GM12865 (cell line): ENCODE results near the gene DYSF.

Experiments used
- DNase-seq: peaks from one replicate; pipeline ENCODE4 v3.0.0; 2010; ENCODE audit warnings: low read depth
- H3K4me3 ChIP-seq: 2 replicates; pipeline ENCODE4 v1.5.1; 2011; ENCODE audit warnings: mild to moderate bottlenecking, low read depth, low read length, control low read depth
- TF ChIP-seq, protein P1 (sequence below): IDR thresholded peaks from 2 replicates; pipeline ENCODE4 v1.5.1; 2011; ENCODE audit warnings: low read length, control low read depth, low read depth, inconsistent platforms; ENCODE audit not compliant: insufficient read depth; ENCODE audit errors: missing control alignments

The DYSF gene

DNA sequence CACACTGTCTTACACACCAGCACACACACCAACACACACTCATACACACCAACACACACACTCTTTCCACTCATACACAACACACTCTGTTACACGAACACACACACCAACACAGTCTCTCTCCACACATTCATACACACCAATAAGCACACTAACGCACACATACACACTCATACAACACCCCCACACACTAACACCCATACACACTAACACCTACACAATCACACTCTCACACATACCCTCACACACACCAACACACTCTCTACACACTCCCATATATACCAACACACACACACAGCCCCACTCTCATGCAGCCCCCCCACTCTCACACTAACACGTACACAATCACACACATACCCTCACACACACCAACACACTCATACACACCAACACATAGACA lies 123.8 kb downstream of the DYSF start:
- TF ChIP-seq, protein P1, sequence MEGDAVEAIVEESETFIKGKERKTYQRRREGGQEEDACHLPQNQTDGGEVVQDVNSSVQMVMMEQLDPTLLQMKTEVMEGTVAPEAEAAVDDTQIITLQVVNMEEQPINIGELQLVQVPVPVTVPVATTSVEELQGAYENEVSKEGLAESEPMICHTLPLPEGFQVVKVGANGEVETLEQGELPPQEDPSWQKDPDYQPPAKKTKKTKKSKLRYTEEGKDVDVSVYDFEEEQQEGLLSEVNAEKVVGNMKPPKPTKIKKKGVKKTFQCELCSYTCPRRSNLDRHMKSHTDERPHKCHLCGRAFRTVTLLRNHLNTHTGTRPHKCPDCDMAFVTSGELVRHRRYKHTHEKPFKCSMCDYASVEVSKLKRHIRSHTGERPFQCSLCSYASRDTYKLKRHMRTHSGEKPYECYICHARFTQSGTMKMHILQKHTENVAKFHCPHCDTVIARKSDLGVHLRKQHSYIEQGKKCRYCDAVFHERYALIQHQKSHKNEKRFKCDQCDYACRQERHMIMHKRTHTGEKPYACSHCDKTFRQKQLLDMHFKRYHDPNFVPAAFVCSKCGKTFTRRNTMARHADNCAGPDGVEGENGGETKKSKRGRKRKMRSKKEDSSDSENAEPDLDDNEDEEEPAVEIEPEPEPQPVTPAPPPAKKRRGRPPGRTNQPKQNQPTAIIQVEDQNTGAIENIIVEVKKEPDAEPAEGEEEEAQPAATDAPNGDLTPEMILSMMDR: no peak
- H3K4me3 ChIP-seq: no peak overlapping the region
- DNase-seq: no peak

DNA sequence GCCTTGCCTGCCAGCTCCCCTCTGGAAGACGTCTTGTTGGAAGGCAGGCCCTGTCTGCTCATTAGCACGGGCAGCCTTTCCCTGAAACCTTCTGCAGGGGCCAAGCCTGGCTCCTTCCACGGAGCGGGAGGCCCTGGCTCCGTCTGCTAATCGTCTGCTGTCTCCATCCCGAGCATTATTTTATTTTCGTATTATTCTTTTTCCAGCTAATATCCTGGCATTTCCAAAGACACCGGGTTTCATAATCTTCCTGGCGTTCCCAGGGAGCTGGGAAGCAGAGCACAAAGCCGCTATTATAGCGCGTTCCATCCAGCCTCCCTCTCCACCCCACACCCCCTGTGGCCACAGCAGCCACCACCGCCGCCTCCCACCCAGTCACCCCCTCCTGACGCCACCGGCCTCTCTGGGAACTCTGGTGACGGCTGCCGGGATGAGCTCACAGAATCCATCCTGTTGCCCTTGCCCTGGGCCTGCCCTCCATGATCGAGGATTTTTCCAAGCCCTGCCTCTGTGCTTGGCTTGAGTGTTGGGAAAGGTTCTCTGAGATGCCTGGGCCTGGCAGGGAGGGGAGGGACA lies 125.5 kb downstream of the DYSF start:
- TF ChIP-seq, protein P1: no peak
- no peak for DNase-seq
- no peak overlapping the region for H3K4me3 ChIP-seq

DNA sequence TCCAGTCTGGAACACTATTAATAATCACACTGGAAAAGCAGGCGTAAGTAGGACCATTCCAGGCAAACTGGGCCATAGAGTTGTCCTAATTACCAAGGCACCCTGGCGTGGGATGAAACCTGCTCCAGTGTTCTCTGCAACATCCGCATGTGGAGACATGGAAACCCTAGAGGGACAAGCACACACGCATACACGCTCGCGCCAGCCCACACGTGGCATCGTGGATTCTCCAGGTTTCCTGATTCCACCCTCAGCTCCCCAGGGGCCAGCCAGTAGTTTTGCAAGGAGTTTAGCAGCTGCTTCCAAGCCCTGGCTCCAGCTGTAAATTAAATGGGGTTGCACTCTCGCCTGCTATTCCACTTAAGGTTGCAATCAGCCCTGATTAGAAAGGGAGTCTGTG lies 127.7 kb downstream of the DYSF start:
- TF ChIP-seq, protein P1: no peak
- no peak for DNase-seq
- no peak overlapping the region for H3K4me3 ChIP-seq

DNA sequence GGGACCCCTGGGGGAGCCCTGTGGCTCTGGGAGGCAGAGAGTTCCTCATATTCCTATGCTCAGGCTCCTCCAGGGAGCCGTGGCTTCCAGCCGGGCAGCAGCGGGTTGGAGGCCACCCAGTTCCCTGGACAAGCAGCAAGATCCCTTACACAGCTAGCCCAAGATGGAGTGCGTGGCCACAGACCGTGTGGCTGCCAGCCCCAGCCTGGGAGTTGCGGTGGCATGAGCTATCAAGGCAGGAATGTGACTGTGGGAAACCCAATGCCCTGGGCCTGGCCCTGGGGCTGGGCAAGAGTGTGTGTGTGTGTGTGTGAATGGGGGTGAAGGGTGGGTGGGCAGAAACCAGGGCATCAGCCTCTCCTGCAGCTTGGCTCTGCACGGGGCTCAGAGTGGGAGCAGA lies 130.5 kb downstream of the DYSF start:
- TF ChIP-seq, protein P1: no peak
- no peak for DNase-seq
- no peak overlapping the region for H3K4me3 ChIP-seq

DNA sequence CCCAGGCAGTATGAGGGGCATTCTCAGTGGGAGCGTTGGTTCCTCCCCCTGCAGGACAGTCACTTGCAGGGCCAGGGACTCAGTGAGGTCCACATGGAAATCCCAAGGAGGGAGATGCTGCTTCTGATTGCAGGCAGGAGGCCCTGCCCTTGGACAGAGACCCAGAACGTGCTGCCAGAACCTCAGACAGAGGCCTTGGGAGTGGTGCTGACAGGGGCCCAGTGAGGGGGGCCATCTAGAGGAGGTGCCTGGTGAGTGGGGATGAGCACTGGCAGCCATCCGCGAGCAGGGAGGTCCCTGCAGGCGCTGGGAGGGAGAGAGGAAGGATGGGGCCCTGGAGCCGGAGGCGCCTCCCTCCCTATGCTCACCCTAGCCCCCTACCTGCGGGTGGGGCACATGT lies 133.1 kb downstream of the DYSF start:
- no peak overlapping the region for H3K4me3 ChIP-seq
- DNase-seq: no peak
- TF ChIP-seq, protein P1: no peak

DNA sequence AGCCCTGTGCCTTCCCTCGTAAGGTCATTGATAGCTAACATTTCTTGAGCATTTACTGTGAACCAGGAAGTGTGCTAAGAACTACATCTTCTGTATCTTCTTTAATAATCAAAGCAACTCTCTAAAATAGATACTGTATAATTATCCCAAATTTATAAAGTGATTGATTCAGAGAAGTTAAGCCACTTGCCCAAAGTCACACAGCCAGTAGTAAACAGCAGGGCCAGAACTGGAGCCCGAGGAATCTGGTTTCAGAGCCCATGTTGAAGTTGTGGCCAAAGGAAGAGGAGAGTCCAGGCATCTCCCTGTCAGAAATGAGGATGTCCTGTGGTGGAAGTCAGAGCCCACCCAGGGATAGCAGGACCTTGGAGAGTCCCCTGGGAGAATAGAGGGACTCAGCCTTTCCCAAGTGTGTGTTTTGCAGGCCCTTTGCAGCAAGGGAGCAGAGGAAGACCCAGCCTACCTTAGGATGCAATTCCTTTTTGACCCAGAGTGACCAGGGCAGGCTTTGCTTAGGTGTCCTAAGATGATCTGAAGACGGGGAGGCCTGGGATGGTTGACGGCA lies 134.2 kb downstream of the DYSF start:
- TF ChIP-seq, protein P1: no peak
- H3K4me3 ChIP-seq: no peak overlapping the region
- no peak for DNase-seq
